GM19468 (cell line): ENCODE measurements around the gene TACC2.
"Not testable (repeated sequence)": the region's sequence is repeated elsewhere in the genome, so short reads cannot be mapped to it uniquely, and the experiment has no call there.

ENCODE experiments used
- ATAC-seq: cut with Tn5 transposase; IDR thresholded peaks from one replicate; pipeline ENCODE4 v1.9.1; 2021; ENCODE audit warnings: mild to moderate bottlenecking, moderate library complexity, moderate number of reproducible peaks; ENCODE audit not compliant: unreplicated experiment; ENCODE audit errors: extremely low read depth

Gene TACC2

DNA sequence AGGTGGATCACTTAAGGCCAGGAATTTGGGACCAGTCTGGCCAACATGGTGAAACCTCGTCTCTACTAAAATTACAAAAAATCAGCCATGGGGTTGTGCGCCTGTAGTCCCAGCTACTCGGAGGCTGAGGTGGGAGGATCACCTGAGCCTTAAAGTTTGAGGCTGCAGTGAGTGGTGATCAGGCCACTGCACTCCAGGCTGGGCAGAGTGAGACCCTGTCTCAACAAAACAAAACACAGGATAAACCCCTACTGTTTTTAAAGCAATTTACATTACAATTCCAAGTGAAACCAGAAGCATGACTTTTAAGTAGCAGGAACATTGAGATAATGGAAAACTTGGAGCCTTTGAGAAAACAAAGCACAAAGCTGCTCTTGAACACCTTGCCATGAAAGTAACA is 189.7 kb downstream of the TACC2 start:
- no peak for ATAC-seq

DNA sequence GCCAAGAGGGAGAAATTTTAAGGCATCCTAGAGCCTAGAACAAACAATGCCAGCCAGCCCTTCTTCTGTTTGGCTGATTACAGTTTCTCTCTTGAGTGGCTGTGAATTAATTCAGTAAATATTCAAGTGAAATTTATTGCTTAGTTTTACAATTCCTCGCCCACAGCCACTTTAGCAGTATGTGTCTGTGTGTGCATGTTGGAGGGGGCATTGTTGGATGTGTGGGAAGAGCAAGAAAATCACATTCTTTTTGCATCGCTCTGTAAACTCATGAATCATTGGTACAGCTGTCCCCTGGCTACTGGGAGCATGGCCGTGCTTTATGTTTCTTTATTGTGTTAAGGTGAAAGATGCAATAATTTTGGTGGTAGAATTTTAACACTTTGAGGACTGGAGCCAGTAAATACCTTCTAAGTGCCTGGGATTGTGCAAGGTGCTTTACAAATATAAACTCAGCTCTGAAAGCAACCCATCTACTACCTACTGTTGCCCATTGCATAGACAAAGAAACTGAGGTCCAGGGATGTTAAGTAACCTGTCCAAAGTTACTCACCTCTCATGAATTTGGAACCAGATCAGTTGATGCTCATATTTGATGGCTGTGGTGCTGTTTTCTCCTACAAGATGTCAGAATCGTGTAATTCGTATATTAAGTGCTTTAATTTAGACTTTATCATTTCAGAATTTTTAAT is 192.2 kb downstream of the TACC2 start:
- no peak for ATAC-seq

DNA sequence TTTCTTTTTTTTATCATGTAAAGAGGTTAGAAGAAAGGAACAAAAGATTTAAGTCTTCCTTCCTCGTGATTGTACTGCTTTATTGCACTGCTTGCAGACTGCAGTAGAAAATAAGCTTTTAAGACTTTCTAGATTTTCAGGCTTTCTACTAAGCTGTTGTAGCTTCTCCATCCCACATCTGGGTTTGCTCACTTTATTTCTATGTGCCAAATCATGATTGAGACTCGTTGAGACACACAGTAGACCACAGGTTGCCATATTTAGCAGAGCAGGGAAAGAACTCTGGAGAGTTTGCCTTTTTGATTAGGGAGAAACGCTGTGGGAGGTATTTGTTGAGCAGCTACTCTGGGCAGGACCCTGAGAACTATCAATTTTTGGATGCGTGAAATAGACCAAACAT is 192.9 kb downstream of the TACC2 start:
- ATAC-seq, result no peak

DNA sequence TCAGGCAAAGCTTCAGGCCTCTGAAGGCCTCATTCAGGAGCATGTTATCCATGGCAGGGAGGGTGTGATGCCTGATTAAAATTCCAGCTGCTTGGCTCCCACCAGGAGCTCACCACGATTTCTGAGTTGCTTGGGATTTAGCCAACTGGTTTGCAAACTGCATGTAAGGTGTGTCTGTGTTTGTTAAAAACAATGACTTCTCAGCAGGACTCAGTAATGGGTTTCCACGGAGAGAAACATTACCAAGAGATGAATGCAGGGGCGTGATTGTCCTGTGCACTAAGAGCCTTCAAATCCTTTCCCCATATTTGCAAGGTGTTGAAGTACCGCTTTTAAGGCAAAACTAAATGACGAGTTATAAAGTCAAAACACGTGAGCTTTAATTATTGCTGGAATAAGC is 193.3 kb downstream of the TACC2 start:
- no peak for ATAC-seq

DNA sequence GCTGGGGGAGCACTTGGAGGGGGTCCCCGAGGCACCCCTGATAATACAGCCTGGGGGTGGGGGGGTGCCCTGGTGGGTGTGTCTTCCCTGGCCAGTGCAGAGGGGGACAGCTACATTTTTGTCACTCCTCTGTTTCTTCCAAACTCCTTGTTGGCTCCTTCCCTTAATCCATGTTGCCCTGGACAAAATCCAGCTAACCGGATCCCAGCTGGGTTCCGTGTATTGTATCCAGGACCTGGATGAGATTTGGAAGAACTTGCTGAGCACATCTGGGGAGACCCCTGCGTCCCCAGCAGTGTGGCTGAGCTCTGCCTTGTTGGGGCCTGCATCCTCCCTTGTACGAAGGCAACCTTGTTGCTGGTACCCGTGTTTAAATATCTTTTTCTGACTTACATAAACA is 195.3 kb downstream of the TACC2 start:
- ATAC-seq, result no peak

DNA sequence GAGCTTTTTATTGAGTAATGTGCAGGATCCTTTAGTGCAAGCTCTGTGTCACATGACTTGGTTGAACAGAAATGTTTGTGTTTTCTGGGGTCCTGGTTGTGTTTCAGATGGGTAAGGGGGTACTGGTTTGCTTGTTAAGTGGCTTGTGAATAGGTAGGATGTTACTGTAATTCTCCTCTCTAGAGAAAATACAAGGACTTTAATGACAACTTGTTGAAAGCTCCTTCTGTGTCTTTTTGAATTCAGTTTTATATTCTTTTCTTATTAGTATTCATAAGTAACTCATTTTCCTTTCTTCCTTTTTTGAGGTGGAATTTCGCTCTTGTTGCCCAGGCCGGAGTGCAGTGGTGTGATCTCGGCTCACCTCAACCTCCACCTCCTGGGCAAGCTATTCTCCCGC is 196.7 kb downstream of the TACC2 start:
- ATAC-seq, result no peak

DNA sequence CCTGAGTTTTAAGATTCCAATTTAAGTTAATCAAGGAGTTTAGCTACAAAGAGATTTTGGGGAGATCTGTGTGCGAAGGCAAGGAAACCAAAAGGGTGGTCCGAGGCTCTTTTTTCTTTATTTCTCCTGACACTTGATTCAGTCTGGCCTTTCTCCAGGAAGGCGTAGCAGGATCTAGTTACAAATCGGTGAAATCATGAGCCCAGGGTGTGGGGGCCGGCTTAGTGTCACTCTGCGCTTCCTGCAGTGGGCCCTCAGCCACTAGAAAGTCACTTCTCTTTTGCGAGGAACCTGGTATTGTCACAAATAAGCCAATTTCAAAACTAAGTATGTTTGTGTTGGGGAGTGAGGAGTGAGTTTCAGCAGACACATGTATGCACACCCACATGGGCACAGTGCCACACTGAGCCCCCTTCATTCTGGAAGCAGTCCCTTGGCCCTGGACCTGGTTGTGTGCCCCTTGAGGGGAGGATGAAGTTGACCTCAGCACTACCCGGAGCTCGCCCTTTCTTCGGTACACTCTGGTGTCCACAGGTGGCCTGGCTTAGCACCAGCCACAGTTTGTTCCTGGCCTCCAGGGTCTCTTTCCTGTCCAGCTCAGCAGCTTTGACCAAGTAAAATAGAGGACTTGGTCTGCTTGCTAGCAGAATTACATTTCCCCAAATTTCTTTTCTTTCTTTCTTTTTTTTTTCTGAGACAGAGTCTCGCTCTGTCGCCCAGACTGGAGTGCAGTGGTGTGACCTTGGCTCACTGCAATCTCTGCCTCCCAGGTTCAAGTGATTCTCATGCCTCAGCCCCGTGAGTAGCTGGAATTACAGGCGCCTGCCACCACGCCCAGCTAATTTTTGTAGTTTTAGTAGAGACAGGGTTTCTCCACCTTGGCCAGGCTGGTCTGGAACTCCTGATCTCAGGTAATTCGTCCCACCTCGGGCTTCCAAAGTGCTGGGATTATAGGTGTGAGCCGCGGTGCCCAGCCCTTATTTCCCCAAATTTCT is 198.2 kb downstream of the TACC2 start:
- no peak for ATAC-seq

DNA sequence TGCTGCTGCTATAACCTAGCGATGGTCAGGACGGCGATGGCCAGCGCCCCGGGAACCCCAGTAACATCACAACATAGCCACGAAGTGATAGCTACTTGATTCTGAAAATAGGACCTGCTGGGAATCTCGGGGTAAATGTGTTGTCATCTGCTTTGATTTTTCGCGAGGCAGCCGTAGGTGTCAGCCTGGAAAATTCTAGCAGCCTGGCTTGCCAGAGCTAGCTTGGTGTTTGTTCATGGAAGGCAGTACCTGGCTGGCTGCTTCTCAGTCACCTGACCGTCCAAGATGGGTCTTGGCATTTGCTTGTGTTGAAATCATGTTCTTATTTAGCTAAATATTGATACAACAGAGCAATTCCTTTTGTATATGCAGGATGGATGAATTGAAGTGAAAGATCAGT is 199.7 kb downstream of the TACC2 start:
- ATAC-seq, result no peak

DNA sequence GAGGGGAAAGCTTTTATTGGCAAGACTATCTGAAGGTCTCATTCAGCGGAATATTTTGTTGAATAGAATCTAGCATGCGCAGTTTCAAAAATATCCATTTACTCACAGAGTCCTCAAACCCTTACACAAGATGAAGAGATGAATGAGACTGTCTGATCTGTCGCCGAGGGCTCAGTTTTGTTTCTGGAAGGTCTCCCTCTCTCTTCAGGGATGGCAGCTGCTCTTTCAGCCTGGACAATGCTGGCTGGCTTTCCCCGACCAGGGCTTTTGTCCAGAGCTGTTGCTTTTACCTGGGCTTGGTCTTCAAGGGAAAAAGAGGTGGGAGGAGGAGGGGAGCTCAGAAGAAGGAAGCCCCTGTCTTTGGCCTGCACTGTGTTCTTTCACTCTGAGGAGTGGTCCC is 200.2 kb downstream of the TACC2 start:
- ATAC-seq, result no peak

DNA sequence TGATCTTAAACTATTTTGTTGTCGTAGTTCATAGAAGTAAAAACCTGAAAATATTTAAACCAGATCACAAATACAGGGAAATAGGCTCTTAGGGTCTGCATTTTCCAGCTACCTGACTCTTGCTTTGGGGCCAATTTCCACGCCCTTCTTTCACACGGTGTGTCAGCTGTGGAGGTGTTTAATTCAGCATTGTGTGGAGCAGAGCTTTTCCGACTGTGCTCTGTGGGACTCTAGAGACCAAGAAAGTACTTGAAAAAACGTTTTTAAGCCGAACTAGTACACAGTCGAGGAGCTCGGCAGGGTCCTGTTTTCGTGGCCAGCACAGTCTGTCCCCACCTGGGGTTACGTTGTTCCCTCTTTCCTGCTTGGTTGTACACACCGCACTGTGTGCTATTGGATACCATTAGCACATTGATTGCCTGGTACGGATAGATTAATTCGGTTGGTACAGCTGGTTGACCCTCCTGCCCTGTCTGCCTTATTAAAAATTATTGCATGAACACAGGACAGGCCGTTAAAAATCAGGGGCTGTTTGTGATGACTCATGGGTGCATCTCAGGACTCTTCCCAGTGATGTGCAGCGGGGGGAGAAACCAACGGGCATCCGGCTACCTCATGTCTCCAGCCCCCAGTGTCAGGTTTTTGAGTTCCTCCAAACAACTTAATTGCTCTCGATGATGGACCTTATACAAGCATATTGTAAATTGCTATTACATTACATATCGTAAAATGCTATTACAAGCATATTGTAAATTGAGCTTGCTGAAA is 201.4 kb downstream of the TACC2 start:
- ATAC-seq, result no peak

DNA sequence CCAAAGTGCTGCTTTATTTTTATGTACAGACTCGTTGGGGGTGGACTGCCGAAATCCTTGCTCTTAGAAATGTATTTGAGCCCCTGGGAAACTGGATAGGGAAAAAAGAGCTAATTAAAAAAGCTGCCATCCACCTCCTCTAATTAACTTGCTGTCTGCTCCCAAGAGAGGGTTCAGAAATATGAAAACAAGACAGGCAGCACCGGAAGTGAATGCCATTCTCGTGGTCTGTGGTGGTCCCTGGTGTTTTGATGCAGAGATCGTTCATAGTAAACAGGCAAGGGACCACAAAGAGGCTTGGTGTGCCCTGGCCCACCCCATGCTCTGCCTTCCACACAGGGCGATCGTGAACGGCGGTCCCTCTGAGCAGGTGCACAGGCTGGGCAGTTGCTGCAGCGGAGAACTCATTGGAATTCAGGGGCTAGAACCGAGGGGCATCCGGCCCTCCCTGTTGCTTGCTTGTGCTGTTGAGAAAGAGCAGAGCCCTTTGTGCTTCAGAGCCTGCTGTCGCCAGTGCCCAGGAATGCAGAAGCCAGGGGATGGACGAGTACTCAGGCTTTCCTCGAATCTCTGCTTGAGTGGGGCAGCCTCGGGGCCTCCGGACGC is 203.1 kb downstream of the TACC2 start:
- ATAC-seq, result no peak

DNA sequence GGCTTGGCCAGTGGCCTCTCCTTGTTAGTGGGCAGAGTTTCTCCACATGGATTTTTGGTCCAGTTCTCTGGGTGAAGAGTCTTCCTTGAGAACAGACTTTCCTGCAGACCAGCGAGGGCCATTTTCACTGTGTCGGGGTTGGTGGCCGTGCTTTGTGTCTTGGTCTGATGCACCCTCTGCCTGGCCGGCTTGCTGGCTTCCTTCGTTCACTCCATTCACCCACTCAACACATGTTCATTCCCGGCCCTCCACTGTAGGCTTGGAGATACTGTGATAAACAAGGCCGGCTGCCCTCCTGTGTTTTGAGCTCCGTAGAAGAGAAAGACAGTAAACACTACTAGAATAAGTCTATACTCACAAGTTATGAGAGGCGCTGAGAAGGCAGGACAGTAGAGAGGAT is 205.3 kb downstream of the TACC2 start:
- no peak for ATAC-seq

DNA sequence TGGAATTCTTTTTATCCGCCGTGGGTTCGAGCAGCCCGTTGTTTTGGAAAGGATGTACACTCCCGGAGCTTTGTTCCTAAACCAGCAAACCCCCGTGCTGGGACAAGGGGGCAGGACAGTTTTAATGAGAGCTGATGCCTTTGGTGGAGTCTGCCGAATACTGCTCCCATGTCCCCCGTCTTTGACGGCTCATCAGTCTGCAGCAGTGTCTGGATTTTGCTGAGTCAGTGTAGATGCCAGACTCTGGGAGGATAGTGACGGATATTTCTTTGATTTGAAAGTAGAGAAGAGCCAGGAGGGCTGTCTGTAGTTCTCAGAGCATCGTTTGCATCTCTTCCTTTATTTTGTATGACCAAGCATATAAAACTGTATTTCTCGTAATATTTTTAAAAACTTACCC is 207.3 kb downstream of the TACC2 start:
- ATAC-seq, result no peak

DNA sequence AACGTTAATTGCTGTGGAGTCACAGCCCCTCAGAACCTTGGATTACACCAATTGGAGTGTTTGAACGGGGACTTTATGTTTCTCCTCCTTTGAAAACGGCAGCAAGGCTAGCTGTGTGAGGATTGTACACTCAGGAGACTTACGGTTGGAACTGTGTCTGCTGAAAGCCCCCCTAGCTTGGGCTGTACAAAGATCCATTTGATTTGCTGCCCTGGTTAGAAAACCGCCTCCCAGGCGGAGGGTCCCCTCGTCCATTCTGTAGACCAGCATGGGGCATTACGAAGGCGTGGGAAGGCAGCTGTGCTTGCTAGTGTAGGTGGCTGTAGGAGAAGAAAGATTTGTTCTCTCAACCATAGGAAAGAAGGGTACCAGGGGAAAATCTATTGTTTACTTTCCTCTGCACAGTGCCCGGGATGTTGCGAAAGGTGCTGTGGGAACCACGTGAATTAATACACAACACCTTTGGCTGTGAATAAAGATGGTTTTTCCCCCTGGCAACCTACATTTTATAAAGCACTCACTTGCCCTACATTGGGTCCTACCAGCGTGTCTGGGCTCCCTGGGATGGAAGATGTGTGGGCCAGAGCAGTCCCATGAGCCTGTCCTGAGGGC is 208.8 kb downstream of the TACC2 start:
- no peak for ATAC-seq

DNA sequence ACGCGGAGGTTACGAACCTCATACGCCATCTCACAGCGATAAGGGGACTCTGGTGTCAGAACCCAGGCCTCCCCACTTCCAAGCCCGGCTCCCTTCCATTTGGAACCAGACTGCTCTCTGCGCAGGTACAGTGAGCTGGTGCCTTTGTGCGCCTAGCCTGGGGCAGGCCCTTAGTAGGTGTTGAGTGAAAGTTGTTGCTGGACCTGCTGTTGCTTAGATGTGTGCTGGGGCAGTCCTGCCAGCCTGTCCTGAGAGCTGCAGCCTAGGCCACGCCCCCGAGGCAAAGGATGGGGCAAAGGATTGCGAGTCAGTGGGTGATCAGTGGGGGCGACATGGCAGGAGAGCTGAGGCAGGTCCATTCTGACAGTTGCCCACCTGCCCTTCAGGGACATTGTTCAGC is 209.7 kb downstream of the TACC2 start:
- no peak for ATAC-seq

DNA sequence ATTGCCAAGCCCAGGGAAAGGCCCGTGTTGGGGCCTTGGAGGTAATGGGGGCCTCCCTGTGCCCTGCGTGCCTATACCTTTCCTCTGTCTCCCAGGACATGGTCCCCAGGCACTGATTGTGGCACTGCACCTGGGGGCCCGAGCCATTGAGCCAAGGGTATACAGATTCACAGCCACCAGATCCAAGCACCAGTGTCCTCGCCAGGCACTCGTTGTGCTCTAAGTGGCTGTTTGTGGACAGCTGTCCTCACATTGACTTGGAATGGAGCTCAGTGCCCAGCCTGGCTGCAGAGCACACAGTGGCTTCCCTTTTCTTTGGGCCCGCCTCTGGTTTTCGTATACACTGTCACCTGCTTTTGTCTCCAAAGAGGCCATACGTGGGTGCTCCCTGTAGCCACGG is 210.1 kb downstream of the TACC2 start:
- ATAC-seq, result no peak

DNA sequence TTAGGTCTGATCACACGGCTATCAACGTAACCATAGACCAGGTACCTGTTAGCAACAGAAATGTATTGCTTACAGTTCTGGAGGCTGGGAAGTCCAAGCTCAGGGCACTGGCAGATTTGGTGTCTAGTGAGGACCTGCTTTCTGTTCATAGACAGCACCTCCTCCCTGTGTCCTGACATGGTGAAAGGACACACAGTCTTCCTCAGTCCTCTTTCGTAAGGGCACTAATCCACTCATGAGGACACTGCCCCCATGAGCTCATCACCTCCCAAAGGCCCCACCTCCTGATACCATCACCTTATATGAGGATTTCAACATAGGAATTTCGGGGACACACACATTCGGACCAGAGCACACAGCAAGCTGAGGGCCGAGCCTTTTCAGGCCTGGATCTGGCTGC is 210.7 kb downstream of the TACC2 start:
- ATAC-seq, result no peak

DNA sequence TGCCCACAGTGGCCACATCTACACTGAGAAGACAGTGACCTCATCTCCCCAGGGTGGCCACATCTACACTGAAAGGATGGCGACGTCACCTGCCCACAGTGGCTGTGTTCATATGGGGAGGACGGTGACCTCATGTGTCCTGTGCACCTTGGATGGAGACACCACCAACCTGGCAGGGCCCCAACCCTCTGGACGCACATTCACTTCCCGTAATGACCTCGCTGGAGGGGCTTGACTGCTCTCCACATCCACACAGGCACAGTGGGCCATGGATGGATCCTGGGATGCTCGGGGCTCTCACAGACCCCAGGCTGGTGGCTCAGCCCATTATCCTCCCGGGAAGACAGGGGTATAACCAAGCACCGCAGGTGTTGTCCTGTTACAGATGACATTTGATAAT is 212.4 kb downstream of the TACC2 start:
- no peak for ATAC-seq

DNA sequence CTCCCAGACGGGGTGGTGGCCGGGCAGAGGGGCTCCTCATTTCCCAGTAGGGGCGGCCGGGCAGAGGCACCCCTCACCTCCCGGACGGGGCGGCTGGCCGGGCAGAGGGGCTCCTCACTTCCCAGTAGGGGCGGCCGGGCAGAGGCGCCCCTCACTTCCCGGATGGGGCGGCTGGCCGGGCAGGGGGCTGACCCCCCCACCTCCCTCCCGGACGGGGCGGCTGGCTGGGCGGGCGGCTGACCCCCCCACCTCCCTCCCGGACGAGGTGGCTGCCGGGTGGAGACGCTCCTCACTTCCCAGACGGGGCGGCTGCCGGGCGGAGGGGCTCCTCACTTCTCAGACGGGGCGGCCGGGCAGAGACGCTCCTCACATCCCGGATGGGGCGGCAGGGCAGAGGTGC is 214.2 kb downstream of the TACC2 start:
- not testable (repeated sequence) for ATAC-seq
